ENCODE measurements around the gene RAB44. TPM values are rescaled to one million over a fixed set of nuclear protein-coding genes. Genes with fewer than 3 reads are reported as not detected.

The RAB44 gene
- total and polyA plus RNA-seq, 2 experiments from 2014 or later = not detected

GRCh38 chr6:36779227-36779626 lies 81.6 kb downstream of the RAB44 start:
- no peaks in the 10 kb centered on the region for H3K36me3 ChIP-seq (replicated peaks; ENCODE audit: insufficient read depth, low read depth)
- no peak overlapping the region for H3K4me3 ChIP-seq
- TF ChIP-seq CTCF (IDR thresholded peaks at IDR 0.05; ENCODE audit: poor library complexity) (no peak), EZH2 (IDR thresholded peaks at IDR 0.05; ENCODE audit: borderline replicate concordance) (no peak), EZH2phosphoT487 (IDR thresholded peaks at IDR 0.05; ENCODE audit: low read depth, severe bottlenecking, unreplicated experiment) (no peak)
- no peaks in the 10 kb centered on the region for H4K20me1 ChIP-seq (ENCODE audit: insufficient read depth, poor library complexity, severe bottlenecking)
- DNase-seq (ENCODE audit: low spot score) = no peak
- no peaks in the 10 kb centered on the region for H3K9me3 ChIP-seq (ENCODE audit: low read depth)
- no peaks in the 10 kb centered on the region for H3K9me2 ChIP-seq (replicated peaks; ENCODE audit: insufficient read depth)
- H2AFZ ChIP-seq = no peak overlapping the region
- 88% methylated on average over 5 of the region's 5 CpGs for WGBS (ENCODE audit: low lambda C conversion rate, missing lambda C conversion rate)
- H3K27ac ChIP-seq = no peak overlapping the region
- H3K27me3 ChIP-seq = peaks cover 4% of the 10 kb centered on the region
- no peaks in the 10 kb centered on the region for H3K79me2 ChIP-seq
- peaks cover 3% of the 10 kb centered on the region for H3K4me1 ChIP-seq (ENCODE audit: insufficient read depth)
- H3K4me2 ChIP-seq = no peak overlapping the region

DNA sequence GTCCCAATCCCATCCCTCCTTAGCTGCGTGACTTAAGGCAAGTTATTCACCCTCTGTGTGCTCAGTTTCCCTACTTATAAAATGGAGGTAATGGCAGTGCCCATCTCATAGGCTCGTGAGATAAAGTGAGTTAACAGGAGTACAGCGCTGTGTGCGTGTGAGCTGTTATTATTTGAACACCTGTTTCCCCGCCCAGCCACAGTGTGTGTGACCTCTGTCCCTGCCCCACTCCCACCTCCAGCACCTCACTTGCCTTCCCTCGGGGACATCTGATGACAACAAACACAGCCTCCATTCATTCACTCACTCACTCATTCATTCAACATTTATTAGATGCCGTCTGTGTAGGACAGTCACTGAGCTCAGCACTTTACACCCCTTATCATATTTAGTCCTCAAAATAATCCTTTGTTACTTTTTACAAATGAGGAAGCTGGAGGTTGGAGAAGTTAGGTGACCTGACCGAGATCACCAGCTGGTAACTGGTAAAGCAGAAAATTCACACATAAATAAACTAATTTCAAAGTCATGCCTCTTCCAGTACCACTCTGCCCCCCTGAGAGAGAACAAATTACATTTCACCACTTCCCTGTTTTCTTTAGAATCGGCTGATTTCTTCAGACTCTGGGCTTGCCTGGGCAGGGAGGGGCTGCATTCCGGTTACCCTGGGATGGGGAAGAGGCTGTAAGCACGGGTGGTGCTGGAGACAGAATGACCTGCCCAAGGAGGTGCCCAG lies 83.0 kb downstream of the RAB44 start:
- peak; percentile 61 for DNase-seq (ENCODE audit: low spot score)
- peaks cover 3% of the 10 kb centered on the region for H3K4me1 ChIP-seq (ENCODE audit: insufficient read depth)
- no peaks in the 10 kb centered on the region for H4K20me1 ChIP-seq (ENCODE audit: insufficient read depth, poor library complexity, severe bottlenecking)
- no peak overlapping the region for H3K4me2 ChIP-seq
- peak overlapping the region; percentile 24 for H3K27ac ChIP-seq
- no peaks in the 10 kb centered on the region for H3K9me2 ChIP-seq (replicated peaks; ENCODE audit: insufficient read depth)
- WGBS (ENCODE audit: low lambda C conversion rate, missing lambda C conversion rate) = 51% methylated on average over 11 of the region's 11 CpGs
- H2AFZ ChIP-seq = no peak overlapping the region
- H3K36me3 ChIP-seq (replicated peaks; ENCODE audit: insufficient read depth, low read depth) = no peaks in the 10 kb centered on the region
- peaks cover 4% of the 10 kb centered on the region for H3K27me3 ChIP-seq
- H3K4me3 ChIP-seq = no peak overlapping the region
- TF ChIP-seq EZH2phosphoT487 (IDR thresholded peaks at IDR 0.05; ENCODE audit: low read depth, severe bottlenecking, unreplicated experiment) (no peak), EZH2 (IDR thresholded peaks at IDR 0.05; ENCODE audit: borderline replicate concordance) (no peak), CTCF (IDR thresholded peaks at IDR 0.05; ENCODE audit: poor library complexity) (no peak)
- no peaks in the 10 kb centered on the region for H3K9me3 ChIP-seq (ENCODE audit: low read depth)
- H3K79me2 ChIP-seq = no peaks in the 10 kb centered on the region

DNA sequence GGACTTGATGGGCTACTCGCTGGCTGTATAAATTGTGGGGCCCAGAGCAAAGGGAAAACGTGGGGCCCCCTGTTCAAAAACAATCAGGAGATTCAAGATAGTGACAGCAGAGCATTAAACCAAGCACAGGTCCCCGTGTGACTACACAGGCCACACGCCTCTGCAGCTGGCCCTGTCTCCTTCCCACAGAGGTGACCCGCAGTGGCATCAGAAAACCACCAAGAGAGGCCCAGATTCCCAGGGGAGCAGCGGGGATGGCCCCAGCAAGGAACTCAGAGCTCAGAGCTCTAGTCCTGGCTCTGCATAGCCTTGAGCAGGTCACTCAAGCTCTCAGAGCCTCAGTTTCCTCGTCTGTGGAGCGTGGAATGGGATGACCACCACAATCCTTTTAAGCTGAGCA lies 84.0 kb downstream of the RAB44 start:
- no peak overlapping the region for H3K4me3 ChIP-seq
- no peak overlapping the region for H3K27ac ChIP-seq
- H3K9me2 ChIP-seq (replicated peaks; ENCODE audit: insufficient read depth) = no peaks in the 10 kb centered on the region
- no peaks in the 10 kb centered on the region for H3K79me2 ChIP-seq
- H3K27me3 ChIP-seq = peaks cover 4% of the 10 kb centered on the region
- no peak for DNase-seq (ENCODE audit: low spot score)
- H3K4me1 ChIP-seq (ENCODE audit: insufficient read depth) = peaks cover 3% of the 10 kb centered on the region
- H2AFZ ChIP-seq = no peak overlapping the region
- H3K9me3 ChIP-seq (ENCODE audit: low read depth) = no peaks in the 10 kb centered on the region
- no peaks in the 10 kb centered on the region for H4K20me1 ChIP-seq (ENCODE audit: insufficient read depth, poor library complexity, severe bottlenecking)
- TF ChIP-seq EZH2phosphoT487 (IDR thresholded peaks at IDR 0.05; ENCODE audit: low read depth, severe bottlenecking, unreplicated experiment) = no peak
- no peaks in the 10 kb centered on the region for H3K36me3 ChIP-seq (replicated peaks; ENCODE audit: insufficient read depth, low read depth)
- 83% methylated on average over 8 of the region's 8 CpGs for WGBS (ENCODE audit: low lambda C conversion rate, missing lambda C conversion rate)
- no peak overlapping the region for H3K4me2 ChIP-seq

Small RNA genes lying within 50 kb of the gene (small RNA-seq; reads per million reads assigned to genes)
- gene RF00019 = not detected

Other genes starting within 250 kb of the RAB44 start
- 37.9 and 39.1 TPM in 2 replicates for gene STK38, start 150.3 kb upstream of the RAB44 start, total RNA-seq
- 27.7 and 30.5 TPM in 2 replicates for gene STK38, start 150.3 kb upstream of the RAB44 start, polyA plus RNA-seq
- gene SRSF3, start 103.5 kb upstream of the RAB44 start, total RNA-seq = 115 and 135 TPM in 2 replicates
- 190 and 192 TPM in 2 replicates for gene SRSF3, start 103.5 kb upstream of the RAB44 start, polyA plus RNA-seq
- 246 TPM in 2 replicates for gene CDKN1A, start 19.1 kb upstream of the RAB44 start, total RNA-seq
- 318 and 344 TPM in 2 replicates for gene CDKN1A, start 19.1 kb upstream of the RAB44 start, polyA plus RNA-seq
- 0.30 and 1.4 TPM in 2 replicates for gene CPNE5, start 141.6 kb downstream of the RAB44 start, total RNA-seq
- gene CPNE5, start 141.6 kb downstream of the RAB44 start, polyA plus RNA-seq = 0.55 and 1.2 TPM in 2 replicates
- gene PPIL1, start 177.0 kb downstream of the RAB44 start, total RNA-seq = 52.3 and 53.0 TPM in 2 replicates
- 42.6 and 51.7 TPM in 2 replicates for gene PPIL1, start 177.0 kb downstream of the RAB44 start, polyA plus RNA-seq
- gene C6orf89, start 188.1 kb downstream of the RAB44 start, total RNA-seq = 39.6 and 44.8 TPM in 2 replicates
- gene C6orf89, start 188.1 kb downstream of the RAB44 start, polyA plus RNA-seq = 39.2 and 45.2 TPM in 2 replicates

All from hepatocyte (in vitro differentiated cells).